GM18951 (cell line): Measurements from ENCODE around the gene HSPB1.

Experiments
- POLR2A ChIP-seq: IDR thresholded peaks from 4 replicates; pipeline ENCODE4 v1.6.1; 2011; ENCODE audit warnings: mild to moderate bottlenecking; ENCODE audit not compliant: insufficient read length, insufficient read depth; ENCODE audit errors: extremely low read depth
- in situ Hi-C: fragments of 300-500 bp; cut with MboI; formaldehyde crosslinking; loops from one replicate; pipeline ENCODE4 v1.12.0; 2022; ENCODE audit warnings: low sequenced_read_pairs, mixed read lengths, inconsistent platforms; ENCODE audit not compliant: unreplicated experiment

HSPB1 gene

DNA sequence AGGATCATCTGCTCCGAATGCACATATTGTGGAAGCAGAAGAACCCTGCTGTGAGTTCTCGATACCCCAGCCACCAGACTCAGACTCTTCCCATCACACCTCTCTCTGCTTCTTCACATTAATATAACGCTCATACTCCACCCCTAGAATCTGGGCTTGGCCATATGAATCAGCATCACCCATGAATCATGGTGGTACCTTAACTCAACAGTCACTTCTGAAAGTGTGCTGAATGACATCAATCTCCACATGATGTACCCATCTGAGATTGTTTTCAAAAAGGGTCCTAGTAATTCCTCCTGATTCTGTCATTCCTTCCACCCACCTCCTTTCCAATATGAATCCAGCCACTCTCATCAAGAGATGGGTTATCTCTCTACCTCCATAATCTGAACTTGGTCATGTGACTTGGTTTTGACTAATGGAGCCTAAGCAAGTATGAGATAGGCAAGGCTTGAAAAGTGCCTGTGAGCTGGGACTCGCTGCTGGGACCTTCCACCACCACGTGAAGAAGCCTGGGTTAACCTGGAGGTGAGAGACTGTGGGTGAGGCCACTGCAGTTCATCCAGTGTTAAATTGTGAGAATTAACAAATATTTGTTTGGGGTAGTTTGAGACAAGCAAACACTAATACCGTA is 40.9 kb downstream of the HSPB1 start:
- in situ Hi-C loops = no loop called here
- no peak for TF ChIP-seq POLR2A

DNA sequence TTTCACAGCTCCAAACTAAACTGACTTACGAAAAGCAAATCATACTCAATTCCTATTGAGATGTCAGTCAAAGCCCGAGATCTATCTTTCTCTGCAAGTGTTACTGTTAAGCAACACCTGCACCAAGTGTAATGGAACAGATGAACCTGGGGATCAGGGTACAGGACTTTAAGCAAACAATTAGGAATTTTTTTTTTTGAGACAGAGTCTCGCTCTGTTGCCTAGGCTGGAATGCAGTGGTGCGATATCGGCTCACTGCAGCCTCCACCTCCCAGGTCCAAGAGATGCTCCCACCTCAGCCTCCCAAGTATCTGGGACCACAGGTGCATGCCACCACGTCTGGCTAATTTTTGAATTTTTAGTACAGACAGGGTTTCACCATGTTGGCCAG is 41.5 kb downstream of the HSPB1 start:
- no peak for TF ChIP-seq POLR2A

DNA sequence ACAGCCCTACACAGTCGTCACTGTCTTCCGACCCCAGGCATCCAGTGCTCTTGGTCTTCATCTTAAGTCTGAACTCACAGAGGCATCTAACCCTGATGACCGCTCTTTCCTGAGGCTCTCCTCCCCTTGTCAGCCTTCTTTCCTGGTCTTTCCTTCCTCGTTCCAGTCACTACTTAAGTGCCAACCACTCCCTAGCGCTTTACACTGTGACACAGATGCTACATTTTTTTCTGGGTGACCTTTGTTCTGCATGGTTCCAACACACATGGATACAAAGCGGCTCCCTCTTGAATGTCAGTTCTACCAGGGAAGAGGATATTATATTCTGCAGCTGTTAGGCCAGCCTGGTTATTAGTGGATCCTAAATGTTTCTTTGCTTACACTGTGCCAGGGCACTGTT is 43.6 kb downstream of the HSPB1 start:
- in situ Hi-C loops = no loop called here
- no peak for TF ChIP-seq POLR2A

More for the DNA sequence above, 41.5 kb downstream of the HSPB1 start:
- in situ Hi-C loops = no loop called here

DNA sequence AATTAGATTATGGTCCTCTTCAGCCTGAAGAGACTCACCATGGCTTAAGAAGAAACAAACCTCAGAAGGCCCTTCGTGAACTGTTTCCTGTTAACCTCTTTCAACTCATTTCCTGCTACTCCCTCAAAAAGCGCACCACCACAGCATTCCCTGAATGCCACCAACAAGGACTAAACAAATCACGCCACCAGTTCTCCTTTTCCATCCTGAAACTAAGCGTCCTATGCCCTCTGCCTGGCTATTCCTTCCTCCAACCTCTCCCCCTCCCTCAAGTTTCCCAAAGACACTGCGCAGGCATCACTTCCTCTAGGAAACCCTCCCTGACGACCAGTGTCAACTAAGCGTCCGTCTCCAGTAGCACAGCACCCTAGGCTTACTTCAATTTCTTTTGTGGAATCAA is 44.3 kb downstream of the HSPB1 start:
- in situ Hi-C loops = no loop called here

DNA sequence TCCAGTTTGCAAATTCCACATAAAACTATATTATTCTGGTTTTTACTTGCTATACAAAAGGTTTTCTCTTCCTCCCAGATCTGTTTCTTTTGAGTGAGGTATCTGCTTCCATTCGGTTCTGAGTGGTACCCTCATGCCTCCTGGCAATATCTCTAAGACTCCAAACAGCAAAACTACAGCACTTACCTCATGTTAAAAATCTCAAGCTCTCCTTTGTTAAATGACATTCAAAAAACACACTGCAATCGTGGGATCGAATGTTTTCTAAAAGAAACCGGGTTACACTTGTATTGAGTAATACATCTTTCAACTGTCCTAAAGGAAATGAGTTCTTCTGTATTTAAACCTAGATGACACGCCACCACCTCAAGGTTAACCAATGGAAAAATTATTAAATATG is 45.2 kb downstream of the HSPB1 start:
- in situ Hi-C loops = no loop called here

More for the DNA sequence above, 44.3 kb downstream of the HSPB1 start:
- no peak for TF ChIP-seq POLR2A

DNA sequence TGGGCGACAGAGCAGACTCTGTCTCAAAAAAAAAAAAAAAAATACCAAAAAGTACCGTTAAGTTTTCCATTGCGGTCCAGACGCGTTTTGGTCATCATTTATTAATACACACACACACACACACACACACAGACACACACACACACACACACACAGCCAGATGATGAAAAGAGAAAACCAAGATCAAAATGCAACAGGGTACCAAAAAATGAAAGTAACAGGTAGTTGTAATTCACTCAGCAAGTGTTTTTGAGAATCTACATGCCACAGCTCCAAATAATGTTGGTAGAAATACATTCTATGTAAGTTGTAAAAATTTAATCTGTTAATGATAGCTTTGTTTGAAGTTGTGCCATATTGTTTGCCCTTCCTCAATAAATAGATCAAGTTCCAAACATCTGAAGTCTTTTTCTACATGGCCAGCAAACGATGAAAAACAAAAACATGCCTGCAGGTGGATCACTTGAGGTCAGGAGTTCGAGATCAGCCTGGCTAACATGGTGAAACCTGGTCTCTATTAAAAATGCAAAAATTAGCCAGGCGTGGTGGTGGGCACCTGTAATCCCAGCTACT is 46.9 kb downstream of the HSPB1 start:
- in situ Hi-C loops = no loop called here

More for the DNA sequence above, 45.2 kb downstream of the HSPB1 start:
- no peak for TF ChIP-seq POLR2A

DNA sequence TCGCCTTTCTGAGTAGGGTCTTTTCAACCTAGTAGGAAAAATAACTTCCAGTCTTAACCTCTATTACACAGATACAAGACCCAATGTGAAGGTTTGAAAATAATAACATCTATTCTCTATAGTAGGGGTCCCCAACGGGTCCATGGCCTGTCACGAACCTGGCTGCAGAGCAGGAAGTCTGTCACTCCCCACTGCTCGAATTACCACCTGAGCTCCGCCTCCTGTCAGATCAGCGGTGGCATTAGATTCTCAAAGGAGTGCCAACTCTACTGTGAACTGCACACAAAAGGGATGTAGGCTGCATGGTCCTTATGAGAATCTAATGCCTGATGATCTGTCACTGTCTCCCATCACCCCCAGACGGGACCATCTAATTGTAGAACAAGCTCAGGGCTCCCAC is 48.9 kb downstream of the HSPB1 start:
- TF ChIP-seq POLR2A = no peak
- in situ Hi-C loops = no loop called here

More for the DNA sequence above, 46.9 kb downstream of the HSPB1 start:
- no peak for TF ChIP-seq POLR2A

DNA sequence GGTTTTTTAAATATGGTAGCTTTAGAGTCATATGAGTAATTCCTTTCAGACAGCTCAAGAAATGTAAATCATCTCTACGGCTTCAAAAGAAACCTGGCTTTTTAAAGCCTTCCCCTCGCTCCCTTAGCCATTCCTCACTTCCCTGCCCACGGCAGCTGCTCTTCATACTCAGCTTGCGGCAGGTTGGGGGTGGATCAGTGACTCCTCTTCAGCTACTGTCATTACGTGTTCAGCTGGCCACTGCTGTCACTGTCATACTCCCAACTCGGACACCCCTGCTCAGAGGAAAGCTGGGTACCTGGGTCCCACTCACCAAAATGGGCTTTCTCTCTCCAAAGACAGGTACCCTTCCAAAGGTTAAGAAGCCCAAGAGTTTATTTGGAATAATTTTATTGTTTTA is 49.7 kb downstream of the HSPB1 start:
- in situ Hi-C loops = no loop called here
- no peak for TF ChIP-seq POLR2A

DNA sequence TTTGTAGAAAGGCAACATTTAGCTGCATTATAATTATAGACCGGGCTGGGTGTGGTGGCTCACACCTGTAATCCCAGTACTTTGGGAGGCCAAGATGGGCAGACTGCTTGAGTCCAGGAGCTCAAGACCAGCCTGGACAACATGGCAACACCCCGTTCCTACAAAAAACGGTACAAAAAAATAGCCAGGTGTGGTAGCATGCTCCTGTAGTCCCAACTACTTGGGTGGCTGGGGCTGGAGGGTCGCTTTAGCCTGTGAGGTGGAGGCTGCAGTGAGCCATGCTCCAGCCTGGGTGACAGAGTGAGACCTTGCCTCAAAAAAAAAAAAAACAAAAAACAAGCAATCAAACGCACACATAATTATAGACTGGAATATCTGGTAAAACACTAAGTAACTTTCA is 51.3 kb downstream of the HSPB1 start:
- in situ Hi-C loops = no loop called here
- no peak for TF ChIP-seq POLR2A
